BE2C (cell line): ENCODE data around the gene TOP3B.

Source experiments
- DNase-seq: peaks from one replicate; pipeline ENCODE4 v3.0.0-alpha.2; 2020
- H3K27me3 ChIP-seq: fragments of 250-450 bp; sonication (Bioruptor Pico); 2 replicates; pipeline ENCODE4 v1.5.1; 2020; ENCODE audit warnings: mild to moderate bottlenecking
- H3K36me3 ChIP-seq: fragments of 250-450 bp; sonication (Bioruptor Pico); 2 replicates; pipeline ENCODE4 v1.5.1; 2020; ENCODE audit warnings: mild to moderate bottlenecking
- H3K4me1 ChIP-seq: fragments of 250-450 bp; sonication (Bioruptor Pico); 2 replicates; pipeline ENCODE4 v1.5.1; 2020
- H3K4me3 ChIP-seq: 2 replicates; pipeline ENCODE4 v1.5.1; 2011; ENCODE audit warnings: low read depth, low read length
- H3K9me3 ChIP-seq: fragments of 250-450 bp; sonication (Bioruptor Pico); 2 replicates; pipeline ENCODE4 v1.5.1; 2020
- TF ChIP-seq, protein P1 (sequence below): IDR thresholded peaks from 2 replicates; pipeline ENCODE4 v1.5.1; 2012; ENCODE audit warnings: mild to moderate bottlenecking, low read depth, low read length

Gene TOP3B

GRCh38 chr22:21972293-21972779 lies 10.3 kb downstream of the TOP3B start:
- DNase-seq: peak; percentile 69
- no peaks in the 10 kb centered on the region for H3K4me1 ChIP-seq
- H3K36me3 ChIP-seq: peaks cover 74% of the 10 kb centered on the region
- TF ChIP-seq, protein P1, sequence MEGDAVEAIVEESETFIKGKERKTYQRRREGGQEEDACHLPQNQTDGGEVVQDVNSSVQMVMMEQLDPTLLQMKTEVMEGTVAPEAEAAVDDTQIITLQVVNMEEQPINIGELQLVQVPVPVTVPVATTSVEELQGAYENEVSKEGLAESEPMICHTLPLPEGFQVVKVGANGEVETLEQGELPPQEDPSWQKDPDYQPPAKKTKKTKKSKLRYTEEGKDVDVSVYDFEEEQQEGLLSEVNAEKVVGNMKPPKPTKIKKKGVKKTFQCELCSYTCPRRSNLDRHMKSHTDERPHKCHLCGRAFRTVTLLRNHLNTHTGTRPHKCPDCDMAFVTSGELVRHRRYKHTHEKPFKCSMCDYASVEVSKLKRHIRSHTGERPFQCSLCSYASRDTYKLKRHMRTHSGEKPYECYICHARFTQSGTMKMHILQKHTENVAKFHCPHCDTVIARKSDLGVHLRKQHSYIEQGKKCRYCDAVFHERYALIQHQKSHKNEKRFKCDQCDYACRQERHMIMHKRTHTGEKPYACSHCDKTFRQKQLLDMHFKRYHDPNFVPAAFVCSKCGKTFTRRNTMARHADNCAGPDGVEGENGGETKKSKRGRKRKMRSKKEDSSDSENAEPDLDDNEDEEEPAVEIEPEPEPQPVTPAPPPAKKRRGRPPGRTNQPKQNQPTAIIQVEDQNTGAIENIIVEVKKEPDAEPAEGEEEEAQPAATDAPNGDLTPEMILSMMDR: peak; percentile 87
- H3K4me3 ChIP-seq: no peak overlapping the region
- no peaks in the 10 kb centered on the region for H3K9me3 ChIP-seq
- H3K27me3 ChIP-seq: no peaks in the 10 kb centered on the region

GRCh38 chr22:21971858-21972275 lies 10.7 kb downstream of the TOP3B start:
- H3K4me1 ChIP-seq: no peaks in the 10 kb centered on the region
- no peak overlapping the region for H3K4me3 ChIP-seq
- DNase-seq: no peak
- TF ChIP-seq, protein P1: no peak
- H3K9me3 ChIP-seq: no peaks in the 10 kb centered on the region
- no peaks in the 10 kb centered on the region for H3K27me3 ChIP-seq
- peaks cover 78% of the 10 kb centered on the region for H3K36me3 ChIP-seq

DNA sequence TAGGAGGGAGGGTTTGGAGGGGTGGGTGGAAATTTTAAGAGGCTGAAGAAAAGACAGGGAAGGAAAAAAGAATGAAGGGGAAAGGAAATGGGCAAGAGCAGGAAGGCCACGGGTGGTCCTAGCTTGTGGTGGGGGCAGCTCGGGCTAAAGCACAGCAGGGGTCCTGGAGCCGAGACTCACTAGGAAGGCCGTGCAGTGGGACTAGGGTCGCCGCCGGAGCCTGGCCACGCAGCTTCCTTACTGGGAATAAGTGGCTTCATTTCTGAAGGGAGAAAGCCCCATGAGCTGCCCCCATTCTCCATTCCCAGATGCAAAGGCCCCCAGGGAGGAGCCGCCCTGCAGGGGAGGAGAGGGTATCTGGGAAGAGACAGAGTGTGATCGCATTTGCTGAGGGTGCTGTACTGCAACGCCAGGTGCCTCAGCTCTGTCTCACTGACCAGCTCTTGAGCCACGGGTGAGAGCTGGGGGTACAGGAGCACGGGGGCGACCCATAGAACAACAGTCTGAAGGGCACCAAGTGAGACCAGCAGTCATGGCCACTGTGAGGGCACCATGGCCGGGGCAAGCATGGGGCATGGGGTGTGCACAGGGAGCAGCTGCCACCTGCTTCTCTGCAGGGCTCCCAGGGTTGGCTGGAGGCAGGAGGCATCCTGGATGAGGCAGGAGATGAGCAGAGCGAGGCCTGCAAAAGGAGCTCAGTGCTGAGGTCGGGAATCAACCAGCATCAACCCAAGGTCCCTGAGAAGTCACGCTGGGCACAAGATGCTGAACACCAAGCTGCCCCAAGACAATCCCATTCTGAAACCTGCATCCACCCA lies 11.6 kb downstream of the TOP3B start:
- peaks cover 84% of the 10 kb centered on the region for H3K36me3 ChIP-seq
- no peaks in the 10 kb centered on the region for H3K27me3 ChIP-seq
- TF ChIP-seq, protein P1: no peak
- H3K4me3 ChIP-seq: no peak overlapping the region
- H3K9me3 ChIP-seq: no peaks in the 10 kb centered on the region
- no peaks in the 10 kb centered on the region for H3K4me1 ChIP-seq
- no peak for DNase-seq

DNA sequence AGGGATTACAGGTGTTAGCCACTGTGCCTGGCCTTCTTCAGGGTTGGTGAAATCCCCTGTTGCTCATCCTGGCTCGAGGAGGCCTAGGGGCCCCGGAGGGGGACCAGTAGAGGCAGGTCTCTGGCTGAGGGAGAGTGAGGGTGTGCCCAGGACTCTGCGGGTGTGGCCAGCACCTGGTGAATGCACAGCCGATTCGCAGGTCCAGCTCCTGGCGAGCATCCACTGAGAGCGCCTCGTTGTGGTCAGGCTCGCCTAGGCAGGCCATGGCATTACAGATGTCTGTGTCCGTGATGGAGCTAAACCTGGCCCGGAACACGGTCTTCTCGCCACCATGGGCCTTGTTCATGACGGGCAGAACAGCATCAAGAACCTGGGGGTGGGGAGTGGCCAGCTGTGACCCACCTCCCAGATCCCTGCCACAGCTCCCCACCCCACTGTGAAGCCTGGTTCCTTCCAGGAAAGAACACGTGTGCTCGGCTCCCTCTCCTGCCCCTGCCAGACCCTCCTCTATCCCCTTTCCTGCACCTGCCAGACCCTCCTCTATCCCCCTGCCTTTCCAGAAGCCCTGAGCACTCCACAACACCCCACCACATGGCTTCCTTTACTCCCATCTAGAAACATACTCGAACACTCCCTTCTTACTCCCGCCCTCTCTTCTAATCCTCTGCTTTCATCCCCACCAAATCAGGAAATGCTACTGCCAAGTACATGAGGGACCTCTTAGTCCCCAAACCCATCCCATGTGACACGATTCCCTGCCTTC lies 12.4 kb downstream of the TOP3B start:
- H3K4me3 ChIP-seq: no peak overlapping the region
- no peaks in the 10 kb centered on the region for H3K27me3 ChIP-seq
- no peaks in the 10 kb centered on the region for H3K4me1 ChIP-seq
- DNase-seq: no peak
- TF ChIP-seq, protein P1: no peak
- peaks cover 85% of the 10 kb centered on the region for H3K36me3 ChIP-seq
- H3K9me3 ChIP-seq: no peaks in the 10 kb centered on the region

DNA sequence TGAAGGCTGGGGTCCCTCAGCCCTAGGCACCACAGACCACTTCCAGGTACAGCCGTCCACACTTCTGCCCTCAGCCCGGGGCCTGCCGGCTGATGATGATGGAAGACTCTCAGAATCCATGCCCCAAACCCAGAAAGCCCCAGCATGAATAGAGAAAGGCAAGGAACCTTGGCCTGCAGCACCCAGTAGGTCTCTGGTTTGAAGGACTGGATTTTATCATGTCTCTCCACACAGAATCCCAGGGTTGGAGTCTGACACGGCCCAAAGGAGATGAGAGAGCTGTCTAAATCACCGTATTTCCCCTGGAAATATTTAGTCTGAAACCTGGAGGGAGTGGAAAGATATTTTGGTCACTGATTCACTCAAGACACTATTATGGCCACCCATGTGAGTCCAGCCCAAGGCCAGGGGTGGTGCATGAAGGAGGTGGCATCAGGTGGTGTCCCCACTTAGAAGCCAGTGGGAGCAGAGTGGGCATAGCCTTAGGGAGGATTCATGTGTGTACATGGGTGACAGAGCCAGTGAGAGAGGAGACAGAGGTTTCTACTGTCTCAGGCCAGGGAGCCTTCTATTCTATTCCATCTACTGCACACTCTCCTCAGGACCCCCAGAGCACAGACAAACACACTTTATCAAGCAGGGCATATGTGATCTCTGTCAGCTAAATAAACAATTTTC lies 14.0 kb downstream of the TOP3B start:
- TF ChIP-seq, protein P1: no peak
- no peak for DNase-seq
- peaks cover 84% of the 10 kb centered on the region for H3K36me3 ChIP-seq
- H3K4me3 ChIP-seq: no peak overlapping the region
- no peaks in the 10 kb centered on the region for H3K4me1 ChIP-seq
- no peaks in the 10 kb centered on the region for H3K9me3 ChIP-seq
- H3K27me3 ChIP-seq: no peaks in the 10 kb centered on the region
